HG02852 (cell line): ENCODE measurements around the gene ERGIC1.
A peak's percentile ranks its signal among the peaks of the same experiment; 100 is the strongest.
"Not testable (repeated sequence)": the region's sequence is repeated elsewhere in the genome, so short reads cannot be mapped to it uniquely, and the experiment has no call there.

ENCODE experiments used
- ATAC-seq: cut with Tn5 transposase; IDR thresholded peaks from one replicate; pipeline ENCODE4 v1.9.1; 2021; ENCODE audit warnings: mild to moderate bottlenecking, moderate library complexity; ENCODE audit not compliant: unreplicated experiment

The ERGIC1 gene

GRCh38 chr5:172877466-172878260, 43.6 kb downstream of the ERGIC1 start:
- ATAC-seq = no peak

- ATAC-seq = no peak
Observed at GRCh38 chr5:172878585-172878932, 44.5 kb downstream of the ERGIC1 start.

DNA sequence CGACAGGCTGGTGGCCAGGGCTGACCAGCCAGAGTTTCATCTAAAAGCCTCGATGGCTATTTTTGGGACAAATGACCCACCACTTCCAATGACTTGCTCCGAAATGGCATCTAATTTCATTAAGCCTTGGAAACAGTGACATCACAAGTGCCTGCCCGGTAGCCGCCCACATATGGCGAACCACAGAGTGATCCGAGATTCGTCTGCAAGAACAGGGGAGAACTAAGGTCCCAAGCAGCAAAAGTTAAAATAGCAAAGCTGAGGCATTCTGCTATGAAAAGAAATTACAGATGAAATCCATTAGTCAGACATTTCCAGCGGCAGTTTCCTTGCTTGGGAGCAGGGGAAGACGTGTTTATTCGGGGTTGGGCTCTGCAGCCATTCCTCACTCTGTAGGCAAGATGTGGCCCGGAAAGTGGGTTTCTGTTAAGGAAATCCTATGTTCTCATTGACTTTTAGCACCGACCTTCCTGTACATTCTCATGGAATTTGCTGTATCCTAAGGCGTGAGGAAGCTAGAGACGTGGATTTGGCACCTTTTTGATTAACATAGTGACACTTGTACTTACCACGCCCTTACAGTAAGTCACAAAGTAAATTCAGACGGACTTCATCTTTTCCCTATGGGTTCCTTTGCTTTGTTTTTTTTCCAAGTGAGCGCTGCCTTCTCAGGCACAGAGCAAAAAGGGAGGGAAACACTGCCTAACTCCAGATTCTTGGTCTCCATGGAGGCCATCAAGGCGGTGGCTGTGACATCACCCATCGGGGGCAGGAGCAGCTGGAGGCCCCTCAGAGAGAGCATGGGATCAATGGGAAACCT, 45.1 kb downstream of the ERGIC1 start:
- ATAC-seq = no peak

GRCh38 chr5:172881691-172882370, 47.8 kb downstream of the ERGIC1 start:
- peak; percentile 81 for ATAC-seq

DNA sequence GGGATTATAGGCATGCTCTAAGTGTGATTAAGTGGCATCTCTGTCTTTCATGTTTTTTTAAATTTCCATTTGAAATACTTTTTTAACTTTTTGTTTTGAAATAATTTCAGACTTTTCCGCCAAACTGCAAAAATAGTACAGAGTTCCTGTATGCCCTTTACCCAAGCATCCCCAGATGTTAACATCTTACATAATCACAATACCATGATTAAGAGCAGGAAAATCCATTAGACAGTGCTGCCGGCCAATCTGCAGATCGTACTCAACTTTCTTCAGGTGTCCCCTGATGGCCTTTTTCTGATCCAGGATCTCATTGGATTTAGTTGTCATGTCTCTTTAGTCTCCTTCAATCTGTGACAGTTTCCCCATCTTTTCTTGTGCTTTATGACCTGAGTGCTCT, 49.0 kb downstream of the ERGIC1 start:
- ATAC-seq = no peak

DNA sequence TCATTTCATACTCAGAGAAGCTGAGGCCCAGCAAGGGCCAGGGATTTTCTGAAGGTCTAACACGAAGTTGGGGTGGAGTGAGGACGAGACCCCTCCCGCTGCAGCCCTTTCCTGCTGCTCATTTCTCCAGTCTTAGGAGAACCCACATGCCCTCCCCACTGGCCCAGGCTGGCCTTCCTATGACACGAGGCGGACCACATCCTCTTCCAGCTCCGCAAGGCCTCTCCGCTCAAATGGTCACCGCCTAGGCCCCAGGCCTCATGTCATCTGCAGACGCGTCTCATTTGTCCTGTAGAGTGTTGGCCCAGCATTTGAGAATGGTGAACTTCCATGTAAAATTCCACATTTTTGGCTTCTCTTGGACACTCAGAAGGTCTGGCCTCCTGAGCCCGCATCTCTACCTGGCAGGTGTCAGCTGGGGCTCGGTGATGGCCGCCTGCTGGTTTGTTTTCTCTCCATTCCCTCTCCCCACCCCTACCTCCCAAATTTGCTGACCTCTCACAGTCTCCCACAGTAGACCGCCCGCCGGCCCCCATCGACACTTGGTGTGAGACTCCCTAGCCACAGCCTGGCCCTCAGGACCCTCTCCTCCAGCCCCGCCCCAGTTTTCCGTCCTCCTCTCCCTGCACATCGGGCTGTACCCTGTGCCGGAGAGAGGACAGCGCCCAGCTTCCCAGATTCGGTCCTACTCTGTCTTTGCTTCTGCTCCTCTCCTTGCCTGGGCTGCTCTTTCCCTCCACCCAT, 51.7 kb downstream of the ERGIC1 start:
- no peak for ATAC-seq

DNA sequence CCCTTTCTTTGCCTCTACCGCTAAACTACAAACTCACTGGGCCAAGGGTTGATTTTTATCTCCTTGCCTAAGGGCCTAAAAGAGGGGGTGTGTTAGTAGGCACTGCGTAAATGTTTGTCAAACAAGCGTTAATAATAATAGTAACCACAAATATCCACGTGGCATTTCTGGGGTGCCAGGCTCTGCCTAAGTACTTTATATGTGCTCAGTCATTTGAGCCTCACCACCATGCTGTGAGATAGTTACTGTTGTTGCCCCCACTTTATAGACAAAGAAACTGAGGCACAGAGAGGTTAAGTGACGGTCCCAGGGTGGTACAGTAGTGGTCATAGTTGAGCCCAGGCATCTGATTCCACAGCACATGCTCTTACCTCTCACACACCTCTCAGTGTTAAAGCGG, 52.4 kb downstream of the ERGIC1 start:
- no peak for ATAC-seq

- ATAC-seq = no peak
Observed at GRCh38 chr5:172886974-172887501, 53.0 kb downstream of the ERGIC1 start.

- no peak for ATAC-seq
Observed at GRCh38 chr5:172887692-172888091, 53.6 kb downstream of the ERGIC1 start.

DNA sequence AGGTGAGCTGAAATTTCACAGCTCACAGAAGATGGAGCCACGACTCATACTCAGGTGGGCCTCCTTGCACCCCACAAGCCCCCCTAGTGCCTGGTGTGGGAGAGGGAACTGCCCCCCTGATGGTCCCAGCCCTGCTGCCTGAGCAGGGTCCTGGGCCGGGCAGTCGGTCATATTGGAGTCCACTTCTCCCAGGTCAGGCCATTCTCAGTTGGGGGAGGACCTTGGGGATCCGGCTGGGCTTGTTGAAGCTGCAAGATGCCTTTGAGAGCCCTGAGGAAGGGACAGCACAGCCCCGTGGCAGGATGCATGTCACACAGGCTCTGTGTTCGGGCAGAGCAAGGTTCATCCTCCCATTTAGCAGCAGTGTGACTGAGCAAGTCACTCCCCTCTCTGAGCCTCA, 56.6 kb downstream of the ERGIC1 start:
- no peak for ATAC-seq

- ATAC-seq = no peak
Observed at GRCh38 chr5:172891716-172892421, 57.8 kb downstream of the ERGIC1 start.

DNA sequence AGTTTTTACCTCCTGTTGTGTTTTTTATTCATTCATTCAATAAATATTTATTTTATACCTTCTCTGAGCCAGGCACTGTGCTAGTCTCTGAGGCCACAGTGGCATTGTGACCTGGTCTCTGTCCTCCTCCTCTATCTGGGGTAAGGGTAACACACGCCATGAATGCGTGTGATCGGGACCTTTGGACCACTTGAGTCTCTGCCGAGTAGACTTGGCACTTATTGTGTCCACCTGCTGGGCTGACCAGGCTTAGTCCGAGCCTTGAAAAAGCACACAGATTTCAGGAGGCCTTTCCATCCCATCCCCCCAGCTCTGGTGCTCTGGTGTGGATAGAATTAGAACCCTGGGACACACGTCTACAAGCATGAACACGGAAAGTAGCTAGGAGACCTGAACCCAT, 58.7 kb downstream of the ERGIC1 start:
- no peak for ATAC-seq

DNA sequence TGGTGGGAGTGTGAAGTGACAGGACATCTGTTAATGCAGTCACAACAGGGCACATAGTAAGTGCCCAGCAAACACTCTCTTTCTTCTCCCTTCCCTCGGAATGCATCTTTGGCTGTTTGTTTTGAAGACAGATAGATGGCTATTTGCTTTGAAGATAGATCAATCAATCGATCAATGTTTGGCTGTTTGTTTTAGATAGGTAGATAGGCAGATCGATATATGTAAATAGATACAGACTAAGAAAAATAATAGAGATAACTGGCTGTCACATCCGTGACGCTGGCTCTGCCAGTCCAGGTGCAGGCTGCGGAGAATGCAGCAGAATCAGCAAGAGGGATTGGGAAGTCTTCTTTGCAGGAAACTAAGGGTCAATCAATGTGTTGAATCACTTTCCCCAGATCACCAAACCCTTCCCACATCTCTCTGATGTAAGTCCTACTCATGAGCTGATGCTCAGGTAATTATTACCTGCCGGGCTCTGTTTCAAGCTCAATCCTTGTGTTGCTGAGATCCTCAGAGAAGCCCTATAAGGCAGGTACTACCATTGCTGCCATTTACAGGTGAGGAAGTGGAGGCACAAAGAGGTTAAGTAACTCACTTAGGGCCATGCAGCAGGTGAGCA, 60.8 kb downstream of the ERGIC1 start:
- ATAC-seq = no peak

DNA sequence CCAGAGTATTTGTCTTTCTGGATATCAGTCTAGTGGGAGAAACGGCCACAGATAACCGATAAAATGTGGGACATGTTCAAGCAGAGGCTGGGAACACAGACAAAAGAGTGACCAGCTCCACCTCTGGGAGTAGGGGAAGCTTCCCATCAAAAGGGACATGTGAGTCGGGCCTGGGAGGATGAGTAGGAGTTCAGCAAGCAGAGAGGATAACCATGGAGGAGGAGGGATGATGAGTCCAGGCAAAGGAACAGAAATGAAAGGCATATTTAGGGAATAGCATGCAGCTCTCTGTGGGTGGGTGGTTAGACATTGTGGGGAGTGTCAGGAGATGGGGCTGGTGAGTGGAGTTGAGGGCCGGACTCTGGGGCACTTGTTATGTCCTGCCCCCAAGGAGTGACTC, 61.5 kb downstream of the ERGIC1 start:
- ATAC-seq = no peak

GRCh38 chr5:172896465-172896864, 62.4 kb downstream of the ERGIC1 start:
- ATAC-seq = no peak

- ATAC-seq = not testable (repeated sequence)
Observed at GRCh38 chr5:172897067-172897466, 63.0 kb downstream of the ERGIC1 start.

DNA sequence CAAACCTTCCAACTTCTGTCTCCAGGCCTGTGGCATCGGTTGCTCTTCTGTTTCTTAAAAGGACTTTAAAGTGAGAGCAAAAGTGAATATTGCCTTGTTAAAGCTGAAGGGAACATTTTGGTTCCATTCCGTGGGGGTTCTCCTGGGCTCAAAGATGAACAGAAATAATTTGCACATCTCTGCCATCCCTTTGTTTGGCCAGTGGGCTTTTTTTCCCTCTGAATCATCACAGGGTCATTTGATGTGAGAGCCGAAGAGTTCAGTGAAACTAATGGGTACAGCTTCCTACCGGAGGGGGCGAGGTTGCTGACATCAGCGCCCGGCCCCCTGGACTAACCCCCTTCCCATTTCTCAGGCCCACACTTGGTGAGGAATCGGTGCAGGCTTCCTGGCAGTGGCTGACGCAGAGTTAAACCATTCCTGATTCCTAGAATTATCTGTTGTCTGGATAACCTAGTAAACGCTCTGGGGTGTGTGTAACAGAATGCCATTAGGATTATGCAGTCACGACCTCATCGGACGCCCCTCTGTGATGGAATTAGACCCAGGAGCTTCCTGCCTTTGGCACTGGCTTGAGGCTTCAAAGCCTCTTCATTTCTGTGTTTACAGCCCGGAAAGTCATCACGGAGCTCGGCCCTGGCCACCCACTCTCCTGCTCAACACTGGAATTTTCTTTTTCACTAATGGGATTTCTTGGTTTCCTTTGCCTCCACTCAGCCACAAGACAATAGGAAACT, 63.6 kb downstream of the ERGIC1 start:
- ATAC-seq = no peak

DNA sequence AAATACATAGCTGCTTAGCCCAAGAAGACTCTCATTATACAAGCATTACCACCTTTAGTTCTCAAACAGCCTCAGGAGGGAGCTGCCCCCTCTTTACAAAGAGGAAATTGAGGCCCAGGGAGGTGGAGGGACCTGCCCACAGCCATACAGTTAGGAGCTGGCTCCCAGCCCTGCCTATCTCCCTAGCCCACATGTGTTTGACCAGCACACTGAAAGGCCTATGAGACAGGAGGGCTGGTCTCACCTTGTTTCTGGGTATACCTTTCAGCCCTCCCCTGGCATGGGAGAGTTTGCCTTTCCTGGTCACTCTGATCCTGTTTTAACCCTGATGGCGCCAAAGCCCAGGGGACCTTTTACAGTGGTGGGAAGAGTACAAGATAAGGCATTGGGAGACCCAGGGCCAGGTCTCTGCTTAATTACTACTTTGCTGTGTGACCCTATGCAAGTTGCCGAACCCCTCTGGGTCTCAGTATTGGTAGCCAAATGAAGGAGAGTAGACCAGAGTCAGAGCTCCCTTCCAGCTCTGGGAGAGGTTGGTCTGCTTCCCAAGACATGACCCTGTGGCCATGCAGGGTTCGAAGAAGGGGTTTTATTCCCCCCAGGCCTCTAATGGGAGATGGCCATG, 64.3 kb downstream of the ERGIC1 start:
- ATAC-seq = no peak
